Suprapubic skin (tissue), 4 donors: ENCODE data around the gene INSR.

Experiments used
- EP300 ChIP-seq: sonication (generic); formaldehyde crosslinking; IDR thresholded peaks from one replicate; pipeline ENCODE4 v1.6.1; 2017; ENCODE audit warnings: antibody characterized with exemption
- POLR2A ChIP-seq, 2 donors: fragments of 450-650 bp; IDR thresholded peaks; one replicate each; pipeline ENCODE4 v1.6.1; 2017; ENCODE audit warnings: antibody characterized with exemption in 2 of 2, mild to moderate bottlenecking in 2 of 2, moderate library complexity in 2 of 2
- POLR2AphosphoS5 ChIP-seq, 3 donors: sonication (generic); formaldehyde crosslinking; IDR thresholded peaks; one replicate each; pipeline ENCODE4 v1.6.1; 2017; ENCODE audit warnings: antibody characterized with exemption in 3 of 3
- TF ChIP-seq, protein P1 (sequence below), 2 donors: fragments of 200-600 bp in 1 of 2; fragments of 450-650 bp in 1 of 2; sonication (generic) in 1 of 2; IDR thresholded peaks; one replicate each; pipeline ENCODE4 v1.5.1; 2016 to 2019; ENCODE audit warnings: antibody characterized with exemption in 2 of 2, mild to moderate bottlenecking in 1 of 2, moderate library complexity in 1 of 2

DNA sequence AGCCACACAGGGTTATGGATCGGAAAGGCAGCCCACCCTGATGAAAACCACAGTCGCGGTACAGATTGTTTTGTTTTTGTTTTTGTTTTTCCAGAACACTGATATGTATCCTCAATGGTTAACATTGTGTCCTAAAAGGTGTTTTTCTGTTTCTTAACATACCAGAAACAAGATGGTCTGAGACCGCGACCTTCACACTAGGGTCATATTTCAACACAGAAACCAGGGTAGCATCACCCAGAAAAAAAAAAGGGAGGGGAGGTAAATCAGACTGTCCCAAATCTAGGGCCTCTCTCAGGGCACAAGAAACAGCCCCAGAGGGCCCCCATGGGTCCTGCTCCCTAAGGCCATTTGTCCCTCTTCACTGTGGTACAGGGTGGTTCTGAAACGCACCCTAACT, 66.5 kb downstream of the INSR start:
- TF ChIP-seq, protein P1, sequence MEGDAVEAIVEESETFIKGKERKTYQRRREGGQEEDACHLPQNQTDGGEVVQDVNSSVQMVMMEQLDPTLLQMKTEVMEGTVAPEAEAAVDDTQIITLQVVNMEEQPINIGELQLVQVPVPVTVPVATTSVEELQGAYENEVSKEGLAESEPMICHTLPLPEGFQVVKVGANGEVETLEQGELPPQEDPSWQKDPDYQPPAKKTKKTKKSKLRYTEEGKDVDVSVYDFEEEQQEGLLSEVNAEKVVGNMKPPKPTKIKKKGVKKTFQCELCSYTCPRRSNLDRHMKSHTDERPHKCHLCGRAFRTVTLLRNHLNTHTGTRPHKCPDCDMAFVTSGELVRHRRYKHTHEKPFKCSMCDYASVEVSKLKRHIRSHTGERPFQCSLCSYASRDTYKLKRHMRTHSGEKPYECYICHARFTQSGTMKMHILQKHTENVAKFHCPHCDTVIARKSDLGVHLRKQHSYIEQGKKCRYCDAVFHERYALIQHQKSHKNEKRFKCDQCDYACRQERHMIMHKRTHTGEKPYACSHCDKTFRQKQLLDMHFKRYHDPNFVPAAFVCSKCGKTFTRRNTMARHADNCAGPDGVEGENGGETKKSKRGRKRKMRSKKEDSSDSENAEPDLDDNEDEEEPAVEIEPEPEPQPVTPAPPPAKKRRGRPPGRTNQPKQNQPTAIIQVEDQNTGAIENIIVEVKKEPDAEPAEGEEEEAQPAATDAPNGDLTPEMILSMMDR (IDR thresholded peaks at IDR 0.05), result no peak
- no peak for TF ChIP-seq POLR2A (IDR thresholded peaks at IDR 0.05)
- no peak for TF ChIP-seq POLR2AphosphoS5 (IDR thresholded peaks at IDR 0.05)
- no peak for TF ChIP-seq EP300
